ENCODE data around the gene CCT5.
A peak's percentile ranks its signal among the peaks of the same experiment; 100 is the strongest.

CCT5 gene

DNA sequence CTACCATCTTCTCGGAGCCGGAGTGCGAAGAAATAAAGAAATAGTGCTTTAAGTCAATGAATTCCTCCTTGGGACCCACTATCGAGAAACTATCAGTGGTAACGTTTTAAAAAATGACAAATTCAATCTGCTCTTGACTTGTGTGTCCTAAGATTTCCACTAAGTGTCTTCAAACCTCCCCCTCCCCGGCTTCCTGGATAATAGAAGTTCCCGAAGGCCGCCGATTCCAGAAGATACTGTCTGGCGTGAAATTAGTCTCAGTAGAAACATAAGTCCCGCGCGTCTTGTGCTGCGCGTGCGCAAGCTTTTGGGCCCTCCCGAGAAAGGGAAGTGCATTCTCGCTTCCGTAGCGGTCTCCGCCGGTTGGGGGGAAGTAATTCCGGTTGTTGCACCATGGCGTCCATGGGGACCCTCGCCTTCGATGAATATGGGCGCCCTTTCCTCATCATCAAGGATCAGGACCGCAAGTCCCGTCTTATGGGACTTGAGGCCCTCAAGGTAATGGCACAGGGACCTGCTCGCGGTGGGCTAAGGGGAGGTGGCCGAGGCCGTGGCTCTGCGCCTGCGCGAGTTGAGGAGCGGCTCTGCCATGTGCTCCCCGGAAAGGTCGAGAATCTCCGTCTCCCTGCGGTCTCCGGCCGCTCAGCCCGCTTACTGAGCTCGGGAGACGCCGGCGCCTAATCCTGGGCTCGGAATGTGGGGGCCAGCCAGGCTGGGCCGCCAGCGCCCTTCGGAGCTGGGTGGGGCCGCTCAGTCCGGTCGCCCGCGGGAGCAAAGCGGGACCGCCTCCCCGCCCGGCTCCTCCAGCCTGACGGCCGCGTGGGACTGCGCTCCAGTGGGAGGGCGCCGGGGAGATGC, at the start of gene CCT5:
Gene CCT5, plus strand, starts transcription at position 333 of the 858 bp plus-strand sequence. Its CDS starts 61 bp downstream, at position 394.
- DNase-seq = peak; percentile 99

DNA sequence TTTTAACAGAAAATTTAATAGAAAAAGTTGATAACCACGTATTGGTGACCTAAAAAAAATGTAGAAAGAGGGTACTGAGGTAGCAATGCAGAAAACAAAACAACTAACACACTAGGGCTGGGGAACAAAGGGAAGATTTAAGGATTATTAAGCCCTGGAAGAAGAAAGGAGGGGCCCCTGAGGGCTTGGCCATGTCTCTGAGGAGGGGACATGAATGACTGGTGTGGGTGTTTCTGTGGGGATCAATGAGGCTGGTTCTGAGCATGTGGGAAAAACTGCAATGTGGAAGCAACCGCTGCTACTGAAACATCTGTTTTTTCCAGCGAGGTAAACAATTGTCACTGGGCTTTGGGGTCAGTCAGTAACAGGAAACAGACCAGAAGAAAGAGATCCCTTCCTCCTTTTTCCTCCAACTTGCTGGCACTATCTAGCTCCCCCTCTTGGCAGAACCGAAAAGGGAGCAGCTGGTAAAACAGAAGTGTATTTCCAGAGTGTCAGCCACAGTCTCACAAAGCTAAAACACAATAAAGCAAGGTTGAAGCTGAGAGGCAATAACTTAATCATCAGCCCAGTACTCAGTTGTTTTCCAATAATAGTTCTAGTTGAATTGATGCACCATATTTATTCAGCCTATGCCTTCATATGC, 48.7 kb upstream of the CCT5 start:
- DNase-seq = no peak

DNA sequence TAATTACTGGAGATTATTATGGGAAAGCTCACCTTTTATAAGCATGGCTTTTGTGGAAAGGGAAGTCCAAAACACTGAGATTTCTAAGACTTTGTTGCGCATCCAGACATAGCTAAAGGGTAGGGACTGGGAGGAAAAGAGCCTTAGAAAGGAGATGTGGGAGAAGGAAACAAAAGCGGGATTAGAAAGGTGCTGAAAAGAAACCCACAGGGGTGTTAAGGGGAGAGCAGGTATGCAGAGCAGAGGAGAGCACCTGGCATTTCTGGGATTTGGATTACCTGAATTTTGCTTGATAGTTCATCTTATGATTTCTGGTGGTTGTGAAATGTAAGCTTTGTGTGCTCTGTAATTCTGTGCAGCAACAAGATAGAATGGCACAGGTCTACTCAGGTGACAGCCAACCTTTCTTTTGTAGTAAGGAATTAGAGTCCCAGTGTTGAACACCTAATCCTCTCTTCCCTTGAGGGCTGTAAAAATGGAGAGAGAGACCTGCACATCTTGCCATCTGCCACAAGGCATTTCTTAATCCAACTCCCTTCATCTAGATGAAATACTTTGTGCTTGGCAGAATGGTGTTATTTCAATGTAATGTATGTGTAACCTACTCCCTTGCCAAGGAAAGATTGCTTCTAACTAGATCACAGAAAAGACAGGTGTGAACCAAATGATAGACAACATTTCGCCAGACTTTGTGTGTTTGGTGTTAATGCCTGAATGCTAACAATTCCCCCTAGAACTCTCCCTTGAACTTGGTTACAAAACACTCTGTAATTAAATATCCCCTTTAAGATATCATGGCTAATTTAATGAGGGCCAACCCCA, 47.8 kb upstream of the CCT5 start:
- DNase-seq = no peak

DNA sequence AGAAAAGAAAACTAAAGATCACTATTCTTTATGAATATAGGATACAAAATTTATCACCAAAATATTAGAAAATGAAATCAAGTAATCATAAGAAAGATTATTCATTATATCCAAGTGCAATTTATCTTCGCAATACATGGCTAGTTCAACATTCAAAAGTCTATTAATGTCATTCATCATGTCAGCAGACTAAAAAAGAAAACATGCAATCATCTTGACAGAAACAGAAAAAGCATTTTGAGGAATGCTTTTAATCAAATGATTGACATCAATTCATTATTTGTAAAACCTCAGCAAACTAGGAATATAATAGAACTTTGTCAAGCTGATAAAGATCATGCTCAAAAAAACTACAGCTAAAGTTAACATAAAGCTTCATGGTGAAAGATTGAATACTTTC, 41.1 kb upstream of the CCT5 start:
- DNase-seq = no peak

DNA sequence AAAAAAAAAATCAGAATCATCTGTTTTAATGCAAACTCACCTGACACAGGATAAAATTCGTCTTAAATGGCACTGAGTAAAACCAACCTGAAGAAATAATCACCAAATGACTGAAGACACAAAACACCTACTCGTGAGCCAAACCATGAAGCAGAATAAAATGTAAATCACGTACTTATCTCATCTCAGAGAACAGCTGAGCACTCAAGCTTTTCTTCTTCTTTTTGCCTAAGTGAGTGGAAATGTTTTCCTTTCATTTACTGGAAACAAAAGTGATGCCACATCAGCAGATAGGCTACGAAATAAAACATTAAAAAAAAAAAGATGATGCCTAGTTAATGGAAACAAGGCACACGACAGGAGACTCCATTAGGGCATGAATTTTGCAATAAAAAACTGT, 36.8 kb upstream of the CCT5 start:
- no peak for DNase-seq

DNA sequence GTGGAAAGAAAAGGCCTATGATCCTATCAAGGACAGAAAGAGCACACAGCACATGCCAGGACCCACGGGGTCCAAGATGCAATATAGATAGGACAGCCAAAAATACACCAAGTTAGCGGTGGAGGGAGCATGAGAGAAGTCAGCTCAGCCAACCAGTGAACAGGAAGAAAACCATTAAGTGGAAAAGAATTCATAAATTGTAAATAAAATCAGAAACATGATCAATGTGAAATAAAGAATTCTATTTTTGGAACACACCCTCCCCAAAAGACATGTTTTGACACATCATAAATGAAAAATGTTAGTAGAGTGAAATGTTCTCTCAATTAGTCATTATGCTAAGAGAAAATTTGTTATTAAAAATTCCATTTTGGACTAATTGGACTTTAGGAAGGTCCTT, 36.0 kb upstream of the CCT5 start:
- DNase-seq = no peak

DNA sequence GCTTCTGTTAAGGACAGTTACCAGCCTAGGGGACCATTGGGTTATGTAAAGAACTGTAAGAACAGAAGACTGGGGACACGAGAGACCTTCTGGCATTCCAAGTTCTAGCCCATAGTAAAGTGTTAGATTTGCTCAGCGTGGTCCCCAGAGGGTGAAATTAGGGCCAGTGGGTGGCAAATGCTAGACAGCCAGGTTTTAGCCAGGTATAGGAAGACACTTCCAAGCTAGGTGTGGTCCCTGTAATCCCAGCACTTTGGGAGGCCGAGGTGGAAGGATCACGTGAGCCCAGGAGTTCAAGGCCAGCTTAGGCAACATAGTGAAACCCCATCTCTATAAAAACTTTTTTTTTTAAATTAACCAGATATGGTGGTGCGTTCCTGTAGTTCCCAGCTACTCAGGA, 34.7 kb upstream of the CCT5 start:
- no peak for DNase-seq

DNA sequence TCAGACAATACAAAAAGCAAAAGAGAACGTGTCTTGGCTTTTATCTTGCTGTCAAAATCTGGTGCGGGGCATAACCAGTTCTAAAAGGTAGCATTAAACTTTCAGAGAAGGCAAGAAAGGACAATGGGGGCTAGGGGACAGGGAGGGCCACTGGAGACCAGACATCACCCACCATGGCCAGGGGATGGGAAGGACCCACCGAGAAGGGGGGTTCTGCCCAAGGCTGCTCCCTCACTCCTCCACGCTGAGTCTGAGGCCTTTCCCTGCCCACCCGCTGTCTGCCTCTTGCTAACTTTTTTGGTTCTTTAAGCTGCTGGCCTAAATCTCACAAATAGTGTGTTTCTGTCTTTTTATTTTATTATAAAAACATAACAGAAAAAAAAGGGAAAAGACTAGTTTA, 34.0 kb upstream of the CCT5 start:
- no peak for DNase-seq

DNA sequence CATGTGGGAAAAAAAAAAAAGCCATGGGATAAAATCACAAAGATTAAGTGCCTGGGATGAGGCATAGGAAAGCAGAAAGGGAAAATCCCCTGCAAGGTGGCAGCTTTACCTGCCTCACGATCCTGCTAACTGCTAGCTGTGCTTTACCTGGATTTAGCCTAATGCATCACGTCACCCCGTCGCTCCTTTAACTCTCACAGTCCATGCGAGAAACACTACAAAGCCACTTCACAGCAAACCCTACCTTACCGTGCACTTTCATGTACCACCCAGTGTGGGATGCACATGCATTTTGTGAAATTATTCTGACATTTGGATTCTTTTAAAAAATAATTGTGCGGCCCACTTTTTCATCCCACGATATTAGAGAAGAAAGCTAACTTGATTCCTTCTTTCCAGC, 31.4 kb upstream of the CCT5 start:
- no peak for DNase-seq

DNA sequence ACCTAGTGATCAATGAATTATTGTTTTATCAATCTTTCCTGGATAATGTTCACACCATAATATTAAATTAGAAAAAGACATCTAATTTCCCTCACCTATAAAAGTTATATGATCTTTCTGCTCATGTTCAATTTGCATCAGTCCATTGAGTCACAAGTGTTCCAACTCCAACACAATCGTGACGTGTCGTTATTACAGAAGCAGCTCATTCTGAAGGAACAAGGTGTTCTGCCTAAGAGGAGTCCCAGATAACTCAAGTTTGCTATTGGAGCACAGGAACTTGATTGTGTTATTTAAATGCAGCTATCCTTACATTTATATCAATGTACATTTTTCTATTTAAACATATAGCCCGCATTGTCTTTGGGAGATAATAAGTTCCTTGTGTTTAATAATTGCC, 31.0 kb upstream of the CCT5 start:
- no peak for DNase-seq

DNA sequence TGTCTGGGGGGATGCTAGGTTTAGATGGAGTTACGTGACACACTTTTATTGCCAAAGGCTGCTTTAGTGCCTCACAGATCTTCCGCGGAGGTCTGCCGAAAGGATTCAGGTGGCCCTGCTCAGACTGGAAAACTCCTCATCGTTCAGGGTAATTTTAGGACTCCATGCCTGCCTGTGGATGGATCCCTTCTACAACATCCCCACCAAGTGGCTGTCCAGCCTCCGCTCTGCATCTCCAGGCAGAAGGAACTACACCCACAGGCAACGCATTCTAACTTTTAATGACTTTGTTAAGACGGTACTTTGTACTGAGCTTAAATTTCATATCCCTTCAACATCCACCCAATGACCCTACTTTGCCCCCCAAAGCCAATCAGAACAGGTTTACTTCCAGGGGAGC, 29.8 kb upstream of the CCT5 start:
- no peak for DNase-seq

DNA sequence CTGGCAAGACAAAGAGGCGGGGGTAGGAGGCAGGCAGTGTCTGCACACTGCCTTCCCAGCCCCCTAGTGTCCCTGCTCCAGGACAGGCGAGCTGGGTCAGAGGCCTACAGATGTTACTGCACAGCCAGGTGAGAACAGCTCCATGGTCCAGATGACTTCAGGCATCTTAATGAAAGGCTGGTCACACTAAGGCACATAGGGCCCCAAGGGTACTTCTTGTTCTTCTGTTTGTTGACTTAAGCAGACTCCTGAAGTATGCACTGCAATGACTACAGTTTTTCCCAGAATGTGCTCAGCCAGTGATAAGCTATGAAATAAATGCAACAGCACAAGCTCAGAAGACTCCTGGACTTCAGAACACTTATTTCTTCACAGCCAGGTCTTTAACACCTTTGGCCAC, 27.8 kb upstream of the CCT5 start:
- DNase-seq = no peak

DNA sequence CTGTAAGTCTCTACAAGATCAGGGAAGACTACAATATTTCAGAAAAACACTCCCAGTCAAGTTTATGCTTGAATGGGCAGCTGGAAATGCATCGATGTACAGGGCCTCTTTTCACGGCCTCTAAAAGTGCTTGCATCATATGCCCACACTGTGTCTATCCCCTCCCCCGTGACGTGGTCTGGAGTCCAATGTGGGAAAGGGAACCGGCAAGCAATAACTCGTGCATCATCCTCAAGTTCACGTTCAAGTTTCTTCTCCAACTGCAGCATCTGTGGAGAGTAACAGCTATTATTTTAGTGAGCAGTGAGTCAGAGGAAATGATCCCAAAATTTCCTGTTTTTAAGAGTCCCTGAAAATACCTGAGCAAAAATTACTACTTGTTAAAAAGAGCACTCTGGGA, 22.7 kb upstream of the CCT5 start:
- no peak for DNase-seq

DNA sequence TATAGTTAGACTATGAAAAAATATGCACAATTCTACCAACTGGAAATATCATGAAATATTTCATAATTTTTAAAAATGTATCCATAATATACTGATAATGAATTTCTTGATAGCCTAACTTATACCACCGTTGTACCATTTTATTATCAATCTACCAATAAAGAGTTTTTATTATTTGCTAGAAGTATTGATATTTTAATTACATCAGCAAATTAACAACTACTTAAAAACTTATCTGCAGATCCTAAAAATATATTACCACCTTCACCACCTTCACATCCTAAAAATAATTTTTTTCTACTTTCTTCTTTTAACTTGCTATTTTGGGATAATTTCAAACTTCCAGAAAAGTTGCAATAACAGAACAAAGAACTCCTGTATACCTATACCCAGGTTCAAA, 21.8 kb upstream of the CCT5 start:
- no peak for DNase-seq

DNA sequence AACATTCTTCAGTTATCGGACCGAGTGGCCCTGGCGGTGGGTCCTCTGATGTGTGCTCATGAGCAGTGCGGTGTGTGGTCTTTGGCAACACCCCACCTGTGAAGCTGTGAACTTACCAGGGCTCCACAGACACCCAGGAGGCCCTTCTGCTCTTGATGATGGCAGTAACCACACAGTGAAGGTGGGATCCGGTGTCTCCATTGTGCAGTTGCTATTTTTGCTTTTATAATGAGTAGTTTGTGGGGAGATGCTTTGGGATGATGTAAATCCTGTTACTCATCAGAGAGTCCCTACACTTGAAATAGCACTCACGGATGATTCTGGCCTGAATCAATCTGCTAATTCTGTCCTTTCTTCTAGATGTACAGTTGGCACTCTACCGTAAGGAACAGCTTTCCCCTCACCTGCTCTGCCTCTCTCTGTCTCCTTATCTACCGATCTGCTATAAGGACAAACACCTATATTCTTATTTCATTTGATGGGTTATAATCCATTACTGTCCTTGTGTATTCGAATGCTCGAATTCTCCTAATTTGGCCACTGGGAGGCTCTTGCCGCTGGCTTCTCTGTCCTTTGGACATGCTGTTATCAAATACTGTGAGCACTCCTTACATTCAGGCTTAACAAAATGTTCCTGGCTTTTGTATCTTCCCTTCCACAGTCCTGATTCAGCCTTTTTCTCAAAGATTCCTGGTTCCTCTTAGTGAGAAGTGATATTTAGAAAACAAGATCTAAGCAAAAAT, 20.6 kb upstream of the CCT5 start:
- no peak for DNase-seq

DNA sequence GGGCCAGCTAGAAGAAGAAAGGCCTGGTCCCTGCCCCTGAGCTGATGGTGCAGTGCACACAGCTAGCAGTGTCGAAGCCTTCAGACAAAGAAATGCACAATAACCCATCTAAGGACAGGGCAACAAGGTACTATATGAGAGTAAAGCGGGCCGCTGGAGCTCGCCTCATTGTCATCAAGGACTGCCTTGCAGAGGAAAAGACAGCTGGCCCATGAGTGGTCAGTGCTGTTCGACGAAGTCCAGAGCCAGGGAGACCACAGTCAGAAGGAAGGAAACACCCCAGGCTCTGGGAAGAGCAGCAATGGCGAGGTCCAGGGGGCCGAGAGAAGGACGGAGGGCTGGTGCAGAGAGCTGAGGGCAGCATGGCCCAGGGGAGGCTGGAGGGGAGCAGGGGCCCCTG, 17.7 kb upstream of the CCT5 start:
- no peak for DNase-seq

DNA sequence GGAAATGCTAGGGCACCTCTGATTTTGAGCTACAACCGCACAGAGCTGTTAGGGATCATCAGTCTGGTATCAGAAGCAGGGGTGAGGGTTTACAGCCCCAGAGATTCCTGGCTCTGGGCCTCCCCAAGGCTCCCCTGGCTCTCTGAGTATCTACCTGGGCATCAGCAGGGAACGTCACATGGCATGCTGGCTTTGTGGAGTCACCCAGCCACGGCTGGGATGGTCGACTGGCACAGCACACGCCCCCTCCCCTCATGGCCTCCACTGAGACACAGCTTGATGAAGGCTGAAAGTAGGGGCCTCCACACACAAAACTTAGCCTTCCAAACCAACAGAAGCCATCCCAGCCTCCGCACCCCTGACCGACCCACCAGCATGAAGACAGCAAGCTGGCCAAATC, 17.1 kb upstream of the CCT5 start:
- no peak for DNase-seq

DNA sequence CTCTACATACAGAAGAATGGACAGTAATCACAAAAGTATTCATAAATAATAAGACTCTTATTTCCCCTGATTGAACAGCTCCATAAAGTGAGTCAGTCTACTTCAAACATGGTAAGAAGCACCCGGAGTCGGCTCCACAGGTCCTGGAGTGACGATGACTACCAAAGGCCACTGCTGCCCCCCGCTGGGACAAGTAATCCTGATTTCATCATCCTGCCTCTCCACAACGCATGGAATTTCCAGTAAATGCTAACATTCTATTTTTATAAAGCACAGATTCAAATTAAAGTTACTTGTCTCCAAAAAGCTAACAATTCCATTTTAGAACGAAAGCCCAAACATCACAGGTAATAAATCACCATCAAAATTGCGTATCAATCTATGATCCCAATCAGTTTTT, 16.6 kb upstream of the CCT5 start:
- no peak for DNase-seq

DNA sequence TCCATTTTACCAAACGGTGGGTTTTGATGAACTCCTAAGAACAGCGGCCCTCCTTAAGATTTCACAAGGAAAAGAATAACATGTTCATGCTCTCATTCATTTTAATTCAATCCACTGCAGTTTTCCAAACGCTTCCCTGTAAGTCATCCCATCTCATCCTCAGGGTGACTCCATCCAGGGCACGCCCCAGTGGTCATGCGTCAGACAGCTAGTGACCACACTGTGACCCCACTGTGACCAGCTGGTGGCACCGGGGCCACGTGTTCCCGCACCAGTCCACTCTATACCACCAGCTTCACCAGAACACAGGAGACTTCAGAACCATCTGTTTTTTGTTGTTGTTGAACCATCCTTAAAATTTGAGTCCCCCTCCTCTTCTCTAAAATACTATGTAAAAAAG, 14.7 kb upstream of the CCT5 start:
- no peak for DNase-seq

DNA sequence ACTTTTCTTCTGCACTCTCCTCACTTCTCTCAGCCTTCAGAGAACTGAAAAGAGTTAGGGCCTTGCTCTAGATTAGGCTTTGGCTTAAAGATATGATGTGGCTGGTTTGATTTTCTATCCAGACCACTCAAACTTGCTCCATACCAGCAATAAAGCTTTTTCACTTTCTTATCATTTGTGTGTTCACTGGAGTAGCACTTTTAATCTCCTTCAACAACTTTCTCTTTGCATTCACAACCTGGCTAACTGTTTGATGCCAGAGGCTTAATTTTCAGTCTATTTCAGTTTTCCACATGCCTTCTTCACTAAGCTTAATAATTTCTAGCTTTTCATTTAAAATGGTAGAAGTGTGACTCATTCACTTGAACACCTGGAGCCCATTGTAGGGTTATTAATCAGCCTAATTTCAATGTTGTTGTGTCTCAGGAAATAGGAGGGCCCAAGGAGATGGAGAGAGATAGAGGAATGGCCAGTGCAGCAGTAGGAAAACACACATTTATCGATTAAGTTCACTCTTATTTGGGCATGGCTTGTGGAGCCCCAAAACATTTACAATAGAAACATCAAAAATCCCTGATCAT, 6.3 kb upstream of the CCT5 start:
- DNase-seq = no peak

DNA sequence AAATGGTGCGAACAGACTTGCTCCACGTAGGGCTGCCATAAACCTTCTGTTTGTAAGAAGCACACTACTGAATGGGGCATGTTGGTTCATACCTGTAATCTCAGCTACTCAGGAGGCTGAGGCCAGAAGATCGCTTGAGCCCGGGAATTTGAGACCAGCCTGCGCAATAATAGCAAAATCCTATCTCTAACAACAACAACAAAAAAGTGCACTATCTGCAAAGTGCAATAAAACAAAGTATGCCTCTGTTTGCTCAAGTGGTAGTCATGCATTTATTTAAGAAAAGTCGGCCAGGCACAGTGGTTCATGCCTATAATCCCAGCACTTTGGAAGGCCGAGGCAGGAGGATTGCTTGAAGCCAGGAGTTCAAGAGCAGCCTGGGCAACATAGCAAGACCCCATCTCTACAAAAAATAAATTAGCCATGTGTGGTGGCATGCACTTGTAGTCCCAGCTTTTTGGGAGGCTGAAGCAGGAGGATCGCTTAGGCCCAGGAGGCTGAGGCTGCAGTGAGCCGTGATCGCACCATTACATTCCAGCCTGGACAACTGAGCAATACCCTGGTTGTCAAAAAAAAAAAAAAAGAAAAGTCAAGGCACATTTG, 5.6 kb upstream of the CCT5 start:
- no peak for DNase-seq

DNA sequence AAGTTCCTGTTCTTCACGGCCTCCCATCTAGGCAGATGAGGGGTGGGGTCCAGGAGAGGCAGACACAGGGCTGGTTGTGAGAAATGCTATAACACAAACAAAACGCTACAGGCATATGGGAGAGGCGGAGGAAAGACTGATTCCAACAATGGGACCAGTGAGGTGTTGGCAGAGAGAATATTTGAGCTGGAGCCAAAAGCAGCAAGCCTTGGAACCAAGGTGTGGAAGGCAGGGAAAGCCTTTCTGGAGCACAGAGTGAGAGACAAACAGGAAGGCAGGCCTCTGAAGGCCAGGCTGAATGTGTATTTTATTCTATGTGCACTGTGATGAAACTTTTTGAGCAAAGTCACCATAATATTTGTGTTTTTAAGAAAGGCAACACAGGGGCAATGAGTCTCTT, 3.3 kb upstream of the CCT5 start:
- DNase-seq = no peak
